Activated CD8-positive, alpha-beta memory T cell treated with anti-CD3 and anti-CD28 coated beads, Interleukin-2, amount 50 U/mL, for 1 hour (primary cell): ENCODE data around the gene LRFN4.

Experiments used
- DNase-seq: peaks from one replicate; pipeline ENCODE4 v3.0.0-alpha.2; 2020; ENCODE audit errors: extremely low read depth

Gene LRFN4

GRCh38 chr11:66858186-66858938, 1.5 kb downstream of the LRFN4 start:
- no peak for DNase-seq

DNA sequence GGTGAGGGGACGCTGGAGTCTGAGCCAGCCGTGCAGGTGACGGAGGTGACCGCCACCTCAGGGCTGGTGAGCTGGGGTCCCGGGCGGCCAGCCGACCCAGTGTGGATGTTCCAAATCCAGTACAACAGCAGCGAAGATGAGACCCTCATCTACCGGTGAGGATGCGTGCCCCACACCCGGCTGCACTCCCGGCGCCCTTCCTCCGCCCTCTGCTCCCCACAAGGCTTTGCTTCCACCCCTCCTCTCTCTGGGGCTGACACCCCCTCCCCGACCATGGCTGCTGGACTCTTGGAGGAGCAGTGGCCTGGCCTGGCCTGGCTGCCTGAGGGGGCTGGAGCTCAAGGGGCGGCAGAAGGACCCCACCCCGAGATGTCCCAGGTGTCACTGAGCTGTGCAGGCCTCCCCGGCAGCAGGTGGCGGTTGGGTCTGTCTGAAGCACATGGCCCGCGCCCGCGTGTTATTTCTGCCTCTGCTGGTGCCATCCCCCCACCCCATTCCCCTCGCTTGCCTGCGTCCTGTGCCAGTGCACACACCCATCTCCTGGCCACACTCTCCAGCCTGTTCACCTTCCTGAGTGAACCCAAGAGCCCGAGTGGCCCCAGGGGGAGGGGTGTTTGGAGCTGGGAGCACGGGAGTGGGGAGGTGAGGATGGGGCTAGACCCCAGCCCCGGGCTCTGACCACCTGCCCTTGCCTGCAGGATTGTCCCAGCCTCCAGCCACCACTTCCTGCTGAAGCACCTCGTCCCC, 2.2 kb downstream of the LRFN4 start:
- DNase-seq, result no peak

- no peak for DNase-seq
These were observed 3.0 kb downstream of the LRFN4 start for GRCh38 chr11:66859686-66860448.

GRCh38 chr11:66860449-66860831, 3.6 kb downstream of the LRFN4 start:
- DNase-seq, result no peak

DNA sequence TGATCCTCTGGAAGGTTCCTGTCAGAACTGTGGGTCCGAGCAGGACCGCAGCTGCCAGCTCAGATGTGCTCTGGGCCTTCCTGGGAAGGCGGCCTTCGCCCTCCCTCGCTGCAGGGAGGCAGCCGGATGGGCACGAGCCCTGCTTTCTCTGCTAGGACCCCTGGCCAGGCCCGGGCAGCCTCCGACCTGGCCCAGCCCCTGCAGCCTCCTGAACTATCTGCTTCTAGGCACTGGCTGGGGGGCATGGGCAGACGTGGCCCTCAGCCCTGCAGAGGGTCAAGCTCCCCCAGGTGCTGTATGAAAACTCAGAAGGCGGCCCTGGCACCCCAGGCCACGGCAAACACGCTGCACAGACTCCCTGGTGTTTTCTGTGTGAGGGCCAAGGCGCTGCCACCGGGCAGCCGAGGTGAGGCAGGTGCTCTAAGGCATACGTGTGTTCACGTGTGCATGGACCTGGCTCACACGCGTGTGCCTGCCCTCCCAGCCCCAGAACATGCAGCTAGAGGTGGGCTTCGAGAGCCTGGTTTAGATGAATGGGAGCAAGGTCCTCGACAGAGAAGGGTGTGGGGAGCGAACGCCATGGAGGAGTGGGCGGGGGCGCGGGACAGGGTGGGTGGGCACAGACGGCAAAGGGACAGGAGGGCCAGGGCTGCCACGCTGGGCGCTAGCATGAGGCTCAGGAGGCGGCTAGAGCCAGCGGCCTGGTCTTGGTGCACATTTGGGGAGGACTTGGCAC, 4.3 kb downstream of the LRFN4 start:
- DNase-seq, result no peak

GRCh38 chr11:66861774-66862558, 5.1 kb downstream of the LRFN4 start:
- DNase-seq, result no peak

GRCh38 chr11:66862559-66863037, 5.7 kb downstream of the LRFN4 start:
- DNase-seq, result no peak

DNA sequence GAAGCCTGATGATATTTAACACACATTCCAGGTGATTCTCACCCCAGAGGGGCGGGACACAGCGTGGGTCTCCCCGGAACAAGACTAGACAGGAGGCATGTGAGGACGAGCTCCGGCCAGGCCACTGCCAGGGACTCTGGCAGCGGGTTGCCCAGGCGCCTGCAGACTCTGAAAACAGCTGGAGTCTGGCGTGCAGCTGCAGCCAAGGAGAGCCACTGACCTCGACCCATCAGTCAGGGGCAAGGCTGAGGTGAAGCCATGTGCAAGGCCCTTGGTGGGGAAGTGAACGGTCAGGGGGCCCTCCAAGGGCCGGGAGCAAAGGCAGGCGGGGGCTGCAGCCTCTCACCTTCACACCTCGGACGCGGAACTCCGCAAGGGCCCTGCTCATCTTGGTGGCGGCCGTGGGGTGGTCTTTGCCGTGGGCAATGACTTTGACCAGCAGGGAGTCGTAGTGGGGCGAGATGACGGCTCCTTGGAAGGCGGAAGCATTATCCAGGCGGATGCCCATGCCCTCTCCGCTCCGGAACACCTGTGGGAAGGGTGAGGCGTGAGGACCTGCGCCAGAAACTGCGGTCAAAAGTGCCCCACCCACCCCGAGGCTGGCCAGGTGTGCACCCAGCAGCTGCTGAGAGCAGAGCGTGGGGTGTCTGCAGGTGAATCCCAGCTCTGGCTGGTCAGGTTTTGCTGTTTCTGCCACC, 6.7 kb downstream of the LRFN4 start:
- DNase-seq, result no peak

GRCh38 chr11:66864172-66864901, 7.5 kb downstream of the LRFN4 start:
- no peak for DNase-seq

- no peak for DNase-seq
These were observed 8.2 kb downstream of the LRFN4 start for GRCh38 chr11:66864924-66865697.

- DNase-seq, result no peak
These were observed 9.1 kb downstream of the LRFN4 start for GRCh38 chr11:66866007-66866406.

- no peak for DNase-seq
These were observed 9.7 kb downstream of the LRFN4 start for GRCh38 chr11:66866511-66866986.

DNA sequence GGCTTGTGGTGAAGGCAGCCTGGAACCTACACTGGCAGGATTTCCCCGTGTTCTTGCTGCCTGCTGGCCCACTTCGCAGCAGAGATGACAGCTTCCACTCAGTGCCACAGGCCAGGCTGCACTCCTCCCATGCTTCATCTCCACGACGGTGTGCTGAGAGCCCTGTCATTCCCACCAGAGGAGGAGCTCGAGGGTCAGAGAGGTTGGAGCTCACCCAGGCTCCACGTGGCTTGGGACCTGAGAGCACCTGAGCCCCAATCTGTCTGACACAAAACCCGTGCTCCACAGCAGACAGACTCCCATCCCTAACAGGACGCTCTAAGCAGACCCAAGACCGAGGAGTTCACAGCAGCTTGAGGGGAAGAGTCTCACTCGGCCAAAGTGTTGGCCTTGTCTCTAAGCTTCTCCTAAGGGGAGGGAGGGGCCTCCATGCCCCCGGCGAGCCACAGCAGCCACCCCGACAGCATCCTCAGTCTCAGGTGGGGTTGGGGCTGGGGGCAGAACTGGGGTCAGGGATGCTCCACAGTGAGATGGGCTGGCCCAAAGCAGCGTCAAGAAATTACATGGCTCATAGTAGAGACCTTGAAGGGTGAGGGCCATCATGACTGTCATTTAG, 10.7 kb downstream of the LRFN4 start:
- DNase-seq, result no peak

DNA sequence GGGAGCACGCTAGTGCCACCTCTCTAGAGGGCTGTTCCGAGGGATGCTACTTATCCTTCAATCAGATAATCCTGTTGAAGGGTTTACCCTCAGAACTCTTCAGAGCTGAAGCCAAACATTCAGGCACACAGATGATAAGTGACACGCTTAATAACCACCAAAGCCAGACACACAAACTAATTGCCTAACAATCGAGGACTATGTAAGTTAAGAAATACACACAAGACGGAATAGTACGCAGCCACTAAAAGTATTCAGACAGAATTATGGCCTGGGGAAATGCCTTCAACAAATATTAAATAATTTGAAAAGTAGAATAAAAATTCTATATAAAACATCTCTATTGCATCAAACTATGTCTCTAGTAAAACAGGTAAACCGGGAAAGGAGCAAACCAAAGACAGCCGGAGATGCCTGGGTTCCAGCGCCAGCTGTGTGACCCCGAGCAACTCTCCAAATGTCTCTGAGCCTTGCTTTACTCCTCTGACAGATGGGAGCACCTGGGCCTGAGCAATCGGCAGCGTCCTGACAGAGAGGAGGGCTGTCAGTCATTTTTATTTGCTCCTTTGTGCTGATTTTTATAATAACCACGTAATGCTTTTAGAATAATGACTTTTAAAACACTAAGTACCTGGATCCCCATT, 11.3 kb downstream of the LRFN4 start:
- no peak for DNase-seq

DNA sequence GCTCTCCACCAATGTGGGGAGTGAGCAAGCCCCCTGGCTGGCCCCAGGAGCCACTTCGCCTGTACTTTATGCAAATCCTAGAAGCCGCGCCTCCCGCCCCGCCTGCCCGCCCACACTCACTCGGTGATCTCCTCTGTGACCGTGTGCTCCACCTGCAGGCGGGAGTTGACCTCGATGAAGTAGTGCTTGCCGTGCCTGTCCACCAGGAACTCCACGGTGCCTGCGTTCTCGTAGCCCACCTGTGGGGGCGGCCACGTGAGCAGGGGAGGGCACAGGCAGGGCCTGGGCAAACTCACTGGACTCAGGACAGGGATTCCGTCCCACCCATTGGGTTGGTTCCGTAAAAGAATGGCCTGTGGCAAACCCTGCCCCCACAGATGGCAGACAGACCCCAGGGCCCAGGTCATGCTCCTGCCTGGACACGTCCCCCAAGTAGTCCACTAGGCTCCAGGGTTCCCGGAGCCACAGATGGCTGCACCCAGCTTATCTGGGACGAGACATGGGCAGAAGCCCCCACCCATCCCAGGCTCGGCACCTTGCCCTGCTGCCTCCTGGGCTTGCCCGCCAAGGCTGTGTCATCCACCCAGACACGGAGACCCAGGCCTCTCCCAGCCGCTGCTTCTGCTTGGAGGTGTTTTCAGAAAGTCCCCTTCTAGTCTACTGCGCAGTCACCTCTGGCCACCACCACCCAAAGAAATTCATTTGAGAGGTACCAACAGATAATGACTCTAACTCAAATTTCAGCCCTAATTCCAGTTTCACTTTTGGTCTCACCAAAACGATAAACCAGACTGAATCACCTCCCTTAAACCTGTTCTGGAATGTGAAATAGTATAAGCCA, 12.1 kb downstream of the LRFN4 start:
- DNase-seq, result peak; percentile 40

- DNase-seq, result no peak
These were observed 12.7 kb downstream of the LRFN4 start for GRCh38 chr11:66869567-66869870.

DNA sequence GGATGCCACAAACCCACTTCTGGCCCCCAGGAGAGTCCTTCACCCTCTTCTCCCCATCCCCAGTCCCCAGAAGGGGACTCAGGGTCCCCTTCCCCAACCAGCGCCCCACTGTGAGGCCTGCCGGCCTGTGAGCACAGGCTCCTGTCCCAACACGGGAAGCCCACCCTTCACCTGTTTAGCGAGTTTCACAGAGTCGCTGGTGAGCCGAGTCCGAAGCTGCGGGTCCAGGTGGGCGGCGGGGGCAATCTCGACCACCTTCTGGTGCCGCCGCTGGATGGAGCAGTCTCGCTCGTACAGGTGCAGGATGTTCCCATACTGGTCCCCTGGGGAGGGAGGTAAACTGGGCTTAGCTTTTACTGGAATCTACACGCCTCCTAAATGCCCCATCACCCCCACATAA, 13.3 kb downstream of the LRFN4 start:
- DNase-seq, result no peak
